ENCODE data around the gene LGALSL.

Gene LGALSL

GRCh38 chr2:64453770-64454385 lies at the start of gene LGALSL:
Gene LGALSL (plus strand): TSS chr2:64454162. CDS start chr2:64454546, 384 bp downstream.
- DNase-seq, result peak; percentile 45

GRCh38 chr2:64404743-64405142 lies 49.2 kb upstream of the LGALSL start:
- no peak for DNase-seq

GRCh38 chr2:64405581-64406406 lies 48.2 kb upstream of the LGALSL start:
- DNase-seq, result no peak

- no peak for DNase-seq
These were observed 47.6 kb upstream of the LGALSL start for GRCh38 chr2:64406407-64406774.

GRCh38 chr2:64408031-64408430 lies 45.9 kb upstream of the LGALSL start:
- DNase-seq, result no peak

GRCh38 chr2:64410671-64411070 lies 43.3 kb upstream of the LGALSL start:
- DNase-seq, result no peak

- DNase-seq, result no peak
These were observed 41.3 kb upstream of the LGALSL start for GRCh38 chr2:64412671-64413070.

GRCh38 chr2:64414736-64415435 lies 39.1 kb upstream of the LGALSL start:
- no peak for DNase-seq

- DNase-seq, result no peak
These were observed 36.3 kb upstream of the LGALSL start for GRCh38 chr2:64417624-64418023.

GRCh38 chr2:64419596-64420165 lies 34.3 kb upstream of the LGALSL start:
- DNase-seq, result no peak

- DNase-seq, result no peak
These were observed 33.3 kb upstream of the LGALSL start for GRCh38 chr2:64420677-64421076.

GRCh38 chr2:64421201-64421600 lies 32.8 kb upstream of the LGALSL start:
- no peak for DNase-seq

GRCh38 chr2:64422466-64422865 lies 31.5 kb upstream of the LGALSL start:
- no peak for DNase-seq

- no peak for DNase-seq
These were observed 30.7 kb upstream of the LGALSL start for GRCh38 chr2:64423303-64423702.

GRCh38 chr2:64424416-64424987 lies 29.5 kb upstream of the LGALSL start:
- no peak for DNase-seq

- DNase-seq, result no peak
These were observed 27.6 kb upstream of the LGALSL start for GRCh38 chr2:64426183-64426952.

GRCh38 chr2:64434039-64434657 lies 19.8 kb upstream of the LGALSL start:
- DNase-seq, result no peak

- DNase-seq, result no peak
These were observed 16.1 kb upstream of the LGALSL start for GRCh38 chr2:64437883-64438282.

GRCh38 chr2:64439194-64439593 lies 14.8 kb upstream of the LGALSL start:
- no peak for DNase-seq

GRCh38 chr2:64440843-64441242 lies 13.1 kb upstream of the LGALSL start:
- no peak for DNase-seq

- DNase-seq, result no peak
These were observed 11.7 kb upstream of the LGALSL start for GRCh38 chr2:64442277-64442676.

All from CD4-positive, alpha-beta T cell treated with Interferon gamma for 1 hour (primary cell).